Cardiac muscle cell (in vitro differentiated cells and primary cell): Measurements from ENCODE around the gene KAT14. TPM values are rescaled to one million over a fixed set of nuclear protein-coding genes. Genes with fewer than 3 reads are reported as not detected.
"Not testable (repeated sequence)": the region's sequence is repeated elsewhere in the genome, so short reads cannot be mapped to it uniquely, and the experiment has no call there.

Experiments
- DNase-seq, 2 donors: peaks; one replicate each; pipeline versions ENCODE4 v3.0.0 to v3.0.0-alpha.2; 2010 to 2017; ENCODE audit warnings: low read depth in 1 of 2, low spot score in 1 of 2
- H3K27ac ChIP-seq: fragments of 200-600 bp; sonication (generic); 2 replicates; pipeline ENCODE4 v1.5.1; 2016
- H3K27me3 ChIP-seq: fragments of 200-600 bp; sonication (generic); 2 replicates; pipeline ENCODE4 v1.6.0; 2016; ENCODE audit warnings: control low read depth
- H3K36me3 ChIP-seq: fragments of 200-600 bp; sonication (generic); 2 replicates; pipeline ENCODE4 v1.5.1; 2016; ENCODE audit warnings: control low read depth
- H3K4me1 ChIP-seq: fragments of 200-600 bp; sonication (generic); 2 replicates; pipeline ENCODE4 v1.8.1; 2017; ENCODE audit warnings: low read depth, mild to moderate bottlenecking, mixed run types
- H3K4me3 ChIP-seq: fragments of 200-600 bp; sonication (generic); 2 replicates; pipeline ENCODE4 v1.5.1; 2016; ENCODE audit warnings: mild to moderate bottlenecking
- H3K9me3 ChIP-seq: fragments of 200-600 bp; sonication (generic); 2 replicates; pipeline ENCODE4 v1.5.1; 2017; ENCODE audit warnings: low read depth, mild to moderate bottlenecking, control low read depth
- polyA plus RNA-seq: library from polyadenylated mRNA; unstranded; fragments of >200 nt; fragmentation: Nextera tagmentation; extraction: Ambion mirVana; gene quantifications from 2 replicates; pipeline ENCODE4 v1.2.1, GENCODE V29; 2016
- total RNA-seq: library from RNA; depleted of rRNA; stranded (reverse); fragments of >200 nt; gene quantifications from 2 replicates; pipeline ENCODE4 v1.2.3, GENCODE V29; 2016
- TF ChIP-seq, protein P1 (sequence below): IDR thresholded peaks from 2 replicates; pipeline ENCODE4 v1.5.1; 2012; ENCODE audit warnings: low read depth, mild to moderate bottlenecking, low read length

KAT14 gene
- total and polyA plus RNA-seq, 2 experiments from 2014 or later, result 19.8 to 23.5 TPM

DNA sequence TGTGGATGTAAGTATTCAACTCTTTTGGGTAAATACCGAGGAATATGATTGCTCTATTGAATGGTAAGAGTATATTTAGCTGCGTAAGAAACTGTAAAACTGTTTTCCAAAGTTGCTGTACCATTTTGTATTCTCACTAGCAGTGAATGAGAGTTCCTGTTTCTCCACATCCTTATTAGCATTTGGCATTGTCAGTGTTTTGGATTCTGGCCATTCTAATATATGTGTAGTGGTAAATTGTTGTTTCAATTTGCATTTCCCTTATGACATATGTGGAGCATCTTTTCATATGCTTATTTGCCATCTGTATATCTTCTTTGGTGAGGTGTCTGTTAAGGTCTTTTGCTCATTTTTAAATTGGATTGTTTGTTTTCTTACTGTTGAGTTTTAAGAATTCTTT is 29.3 kb upstream of the KAT14 start:
- TF ChIP-seq, protein P1, sequence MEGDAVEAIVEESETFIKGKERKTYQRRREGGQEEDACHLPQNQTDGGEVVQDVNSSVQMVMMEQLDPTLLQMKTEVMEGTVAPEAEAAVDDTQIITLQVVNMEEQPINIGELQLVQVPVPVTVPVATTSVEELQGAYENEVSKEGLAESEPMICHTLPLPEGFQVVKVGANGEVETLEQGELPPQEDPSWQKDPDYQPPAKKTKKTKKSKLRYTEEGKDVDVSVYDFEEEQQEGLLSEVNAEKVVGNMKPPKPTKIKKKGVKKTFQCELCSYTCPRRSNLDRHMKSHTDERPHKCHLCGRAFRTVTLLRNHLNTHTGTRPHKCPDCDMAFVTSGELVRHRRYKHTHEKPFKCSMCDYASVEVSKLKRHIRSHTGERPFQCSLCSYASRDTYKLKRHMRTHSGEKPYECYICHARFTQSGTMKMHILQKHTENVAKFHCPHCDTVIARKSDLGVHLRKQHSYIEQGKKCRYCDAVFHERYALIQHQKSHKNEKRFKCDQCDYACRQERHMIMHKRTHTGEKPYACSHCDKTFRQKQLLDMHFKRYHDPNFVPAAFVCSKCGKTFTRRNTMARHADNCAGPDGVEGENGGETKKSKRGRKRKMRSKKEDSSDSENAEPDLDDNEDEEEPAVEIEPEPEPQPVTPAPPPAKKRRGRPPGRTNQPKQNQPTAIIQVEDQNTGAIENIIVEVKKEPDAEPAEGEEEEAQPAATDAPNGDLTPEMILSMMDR, result no peak
- Histone ChIP-seq H3K4me1 (no peaks in the 10 kb centered on the region), H3K36me3 (no peaks in the 10 kb centered on the region), H3K27me3 (no peaks in the 10 kb centered on the region), H3K27ac (no peak overlapping the region), H3K9me3 (no peaks in the 10 kb centered on the region), H3K4me3 (no peak overlapping the region)
- DNase-seq, result no peak

DNA sequence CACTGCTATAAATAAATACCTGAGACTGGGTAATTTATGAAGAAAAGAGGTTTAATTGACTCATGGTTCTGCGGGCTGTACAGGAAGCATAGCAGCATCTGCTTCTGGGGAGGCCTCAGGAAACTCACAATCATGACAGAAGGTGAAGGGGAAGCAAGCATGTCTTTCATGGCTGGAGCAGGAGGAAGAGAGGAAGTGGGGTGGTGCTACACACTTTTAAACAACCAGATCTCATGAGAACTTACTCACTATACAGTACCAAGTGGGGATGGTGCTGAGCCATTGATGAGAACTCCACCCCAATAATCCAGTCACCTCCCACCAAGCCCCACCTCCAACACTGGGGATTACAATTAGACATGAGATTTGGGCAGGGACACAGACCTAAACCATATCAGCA is 9.1 kb upstream of the KAT14 start:
- H3K36me3 ChIP-seq, H3K4me3 ChIP-seq, H3K4me1 ChIP-seq, H3K27ac ChIP-seq, DNase-seq, H3K27me3 ChIP-seq, H3K9me3 ChIP-seq: not testable (repeated sequence)

DNA sequence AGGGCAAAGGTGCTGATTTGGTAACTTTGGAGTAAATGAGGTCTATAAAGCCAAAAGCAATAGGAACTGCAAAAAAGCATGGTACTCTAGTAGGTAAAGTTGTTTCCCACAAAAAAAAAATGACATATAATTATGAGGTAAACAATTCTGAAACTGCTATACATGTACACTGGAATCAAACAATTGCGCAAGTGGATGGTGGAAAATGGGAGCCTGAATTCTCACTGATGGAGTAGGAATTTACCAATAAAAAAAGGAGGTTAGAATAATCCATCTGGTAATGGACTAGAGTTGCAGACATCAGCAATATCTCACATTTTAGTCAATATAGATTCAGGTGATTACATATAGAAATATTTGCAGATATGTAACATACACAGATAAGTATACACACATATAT is 5.0 kb upstream of the KAT14 start:
- H3K27ac ChIP-seq, result no peak overlapping the region
- no peaks in the 10 kb centered on the region for H3K36me3 ChIP-seq
- no peaks in the 10 kb centered on the region for H3K9me3 ChIP-seq
- no peaks in the 10 kb centered on the region for H3K4me1 ChIP-seq
- DNase-seq, result no peak
- no peak overlapping the region for H3K4me3 ChIP-seq
- H3K27me3 ChIP-seq, result peaks cover 4% of the 10 kb centered on the region
- TF ChIP-seq, protein P1, result no peak

DNA sequence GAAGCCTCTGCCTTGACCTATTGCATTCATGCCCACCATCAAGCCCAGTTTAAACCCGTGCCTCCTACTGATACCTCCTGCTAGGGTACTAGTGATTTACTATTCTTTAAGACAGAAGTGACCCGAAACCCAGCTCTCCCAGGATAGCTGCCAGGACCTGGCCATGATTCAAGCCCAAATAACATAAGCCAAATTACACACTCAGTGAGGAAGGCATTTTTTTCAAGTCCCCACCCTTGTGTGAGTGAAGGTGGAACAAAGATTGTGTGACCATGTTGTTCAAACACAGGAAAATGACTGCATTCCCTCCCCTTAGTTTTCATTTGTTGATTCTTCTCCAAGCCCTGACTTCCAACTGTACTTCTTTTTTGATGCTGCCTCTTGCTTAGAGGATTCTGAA is 3.7 kb upstream of the KAT14 start:
- H3K4me3 ChIP-seq, result no peak overlapping the region
- no peak overlapping the region for H3K27ac ChIP-seq
- peaks cover 3% of the 10 kb centered on the region for H3K4me1 ChIP-seq
- peaks cover 4% of the 10 kb centered on the region for H3K27me3 ChIP-seq
- no peaks in the 10 kb centered on the region for H3K36me3 ChIP-seq
- peak in 1 of 2 donors; percentile 3 for DNase-seq
- no peaks in the 10 kb centered on the region for H3K9me3 ChIP-seq
- TF ChIP-seq, protein P1, result no peak

DNA sequence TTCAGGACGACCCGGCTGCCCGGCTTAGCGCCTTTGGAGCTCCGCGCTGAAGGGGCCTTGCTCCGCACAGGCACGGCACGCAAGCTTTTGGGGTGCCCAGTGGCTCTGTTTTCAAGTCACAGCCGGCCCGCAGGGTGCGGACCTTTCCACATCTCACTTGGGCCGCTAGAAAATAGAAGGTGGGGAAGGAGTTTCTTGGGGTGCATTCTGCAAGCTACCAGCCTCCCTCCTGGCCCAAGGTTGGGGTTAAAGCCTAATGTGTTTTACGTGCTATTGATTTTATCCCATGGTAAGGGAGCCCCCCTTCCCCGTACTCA is 561 bp downstream of the KAT14 start:
- peaks cover 2% of the 10 kb centered on the region for H3K36me3 ChIP-seq
- DNase-seq, result no peak
- peaks cover 7% of the 10 kb centered on the region for H3K4me1 ChIP-seq
- H3K9me3 ChIP-seq, result no peaks in the 10 kb centered on the region
- H3K4me3 ChIP-seq, result peak overlapping the region; percentile 88
- no peaks in the 10 kb centered on the region for H3K27me3 ChIP-seq
- H3K27ac ChIP-seq, result peak overlapping the region; percentile 89
- TF ChIP-seq, protein P1, result no peak

DNA sequence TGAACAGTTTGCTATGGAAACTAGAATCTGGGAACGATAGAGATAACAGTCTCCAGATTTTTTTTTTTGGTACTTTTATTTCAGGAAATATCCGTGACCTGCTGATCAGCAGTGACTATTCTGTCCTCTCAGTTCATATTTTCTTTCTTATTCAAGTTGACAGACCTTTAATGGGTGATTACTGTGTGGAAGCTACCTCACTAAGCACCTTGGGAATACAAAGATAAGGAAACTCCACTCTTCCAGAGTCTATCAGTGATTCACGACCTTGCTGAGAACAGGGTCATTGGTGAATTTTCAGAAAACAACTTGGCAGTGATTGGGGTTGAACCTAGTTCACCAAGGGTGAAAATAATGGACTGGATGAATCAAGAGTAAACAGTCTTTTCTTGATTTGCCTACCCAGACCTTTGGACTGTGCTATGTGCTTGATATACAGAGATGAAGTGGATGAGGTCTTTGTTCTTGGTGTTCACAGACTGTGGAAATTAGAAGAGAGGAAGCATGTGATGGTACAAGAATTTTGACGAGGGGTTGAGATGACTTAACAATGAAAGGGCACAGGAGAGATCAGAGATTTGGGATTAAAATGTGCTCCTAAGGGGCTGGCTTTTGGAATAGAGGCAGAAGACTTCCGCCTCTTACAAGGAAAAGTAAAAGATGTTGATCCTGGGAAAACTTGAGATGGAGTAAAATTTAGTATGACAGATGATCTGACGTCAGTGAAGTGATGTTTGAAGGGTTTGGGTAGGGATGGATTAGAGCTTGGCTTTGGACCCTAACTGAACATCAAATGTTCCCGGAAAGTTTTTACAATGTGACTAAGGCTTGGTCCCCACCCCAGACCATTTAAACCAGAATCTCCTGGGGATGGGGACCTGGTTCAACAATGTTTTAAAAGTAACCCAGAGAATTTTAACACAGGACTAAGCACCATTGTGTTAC is 1.2 kb downstream of the KAT14 start:
- Histone ChIP-seq H3K36me3 (peaks cover 2% of the 10 kb centered on the region), H3K4me1 (peaks cover 7% of the 10 kb centered on the region), H3K9me3 (no peaks in the 10 kb centered on the region), H3K27me3 (no peaks in the 10 kb centered on the region), H3K27ac (peak overlapping the region; percentile 89), H3K4me3 (peak overlapping the region; percentile 88)
- no peak for DNase-seq
- TF ChIP-seq, protein P1, result no peak
